Forelimb muscle (tissue), 1 donor: ENCODE data around the gene IDH2. TPM values are rescaled to one million over a fixed set of nuclear protein-coding genes. Genes with fewer than 3 reads are reported as not detected.

ENCODE experiments used
- DNase-seq: peaks from one replicate; pipeline ENCODE4 v3.0.0-alpha.2; 2013; ENCODE audit warnings: low read depth
- polyA plus RNA-seq: library from polyadenylated mRNA; unstranded; fragments of 120-200 nt; gene quantifications from one replicate; pipeline ENCODE4 v1.2.1, GENCODE V29; 2013; ENCODE audit not compliant: insufficient read length

The IDH2 gene
- polyA plus RNA-seq, 1 donor, result 281 TPM

GRCh38 chr15:90064911-90065681 lies 37.2 kb downstream of the IDH2 start:
- DNase-seq, result no peak

DNA sequence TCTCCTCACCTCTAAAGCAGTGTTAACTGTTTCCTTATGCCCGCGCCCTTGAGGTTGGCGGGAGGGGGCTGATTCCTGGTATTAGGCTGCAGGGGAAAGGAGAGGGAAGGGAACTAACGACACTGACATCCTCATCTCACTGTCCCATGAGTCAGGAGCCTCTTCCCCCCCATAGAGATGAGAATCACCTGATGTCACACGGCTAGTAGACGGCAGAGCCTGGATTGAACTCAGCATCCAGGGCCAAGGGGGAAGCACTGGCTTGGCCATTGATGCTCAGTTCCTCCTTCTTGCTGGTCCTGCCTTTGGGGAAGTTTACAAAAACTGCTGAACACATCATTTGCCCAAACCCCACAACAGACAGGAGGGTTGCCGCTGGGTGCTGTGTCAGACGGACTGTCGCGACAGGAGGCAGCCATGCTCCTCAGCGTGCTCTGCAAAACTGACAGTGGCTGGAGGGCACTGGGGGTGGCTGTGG lies 38.5 kb downstream of the IDH2 start:
- DNase-seq, result no peak

DNA sequence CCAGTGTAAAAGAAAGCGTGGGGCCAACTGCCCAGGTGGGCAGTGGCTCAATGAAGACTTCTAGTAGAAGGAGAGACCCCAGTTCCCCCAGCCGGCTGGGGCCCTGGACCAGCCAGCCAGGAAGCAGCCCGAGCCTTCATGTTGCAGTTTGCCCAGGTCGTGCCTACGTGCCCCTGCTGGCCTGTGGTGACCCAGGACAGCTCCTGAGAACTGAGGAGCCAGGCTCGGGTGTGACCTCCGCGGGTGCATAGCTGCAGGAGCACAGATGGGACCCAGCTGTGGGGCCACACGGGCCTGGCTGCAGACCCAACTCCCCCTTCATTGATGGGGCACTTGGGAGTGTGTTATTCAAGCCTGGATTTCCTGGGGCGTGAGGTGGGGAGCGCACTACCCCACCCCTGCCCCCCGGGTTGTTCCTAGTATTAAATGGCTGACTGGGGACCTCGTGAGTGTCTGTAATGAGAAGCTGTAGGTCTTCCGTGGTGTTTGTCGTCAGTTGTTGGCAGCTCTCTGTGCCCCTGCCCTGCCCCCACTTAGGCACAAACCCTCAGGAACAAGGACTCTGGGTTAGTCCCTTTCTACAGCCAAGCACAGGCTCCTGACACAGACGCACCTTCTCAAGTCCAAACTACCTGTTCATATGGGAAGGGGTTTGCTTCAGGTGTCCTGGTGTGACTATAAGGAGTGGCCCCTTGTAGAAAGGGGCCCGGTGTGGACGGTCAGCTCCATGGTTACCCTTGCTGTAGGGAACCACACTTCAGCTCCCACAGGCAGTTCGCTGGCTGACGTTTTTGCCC lies 39.1 kb downstream of the IDH2 start:
- no peak for DNase-seq

- DNase-seq, result no peak
Observed at GRCh38 chr15:90062462-90062932, 39.8 kb downstream of the IDH2 start.

DNA sequence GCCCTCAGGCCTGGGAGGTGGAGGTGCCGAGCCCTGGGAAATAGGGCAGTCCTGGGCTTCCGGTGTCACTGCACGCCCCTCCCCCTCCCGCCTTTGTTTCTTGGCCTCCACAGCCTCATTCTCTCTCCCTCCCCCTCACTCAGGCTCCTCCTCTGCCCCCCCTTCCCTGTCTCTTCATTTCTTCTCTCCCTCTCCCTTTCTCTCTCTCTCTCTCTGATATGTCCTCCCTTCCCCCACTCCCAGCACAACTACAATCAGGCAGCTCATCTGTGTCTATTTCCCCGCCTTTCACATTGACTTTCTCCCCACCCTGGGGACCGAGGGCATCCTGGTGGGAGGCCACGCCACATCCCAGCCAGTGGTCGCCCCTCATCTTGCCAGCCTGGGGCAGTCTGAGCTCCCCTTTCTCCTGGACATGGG lies 40.2 kb downstream of the IDH2 start:
- DNase-seq, result no peak

DNA sequence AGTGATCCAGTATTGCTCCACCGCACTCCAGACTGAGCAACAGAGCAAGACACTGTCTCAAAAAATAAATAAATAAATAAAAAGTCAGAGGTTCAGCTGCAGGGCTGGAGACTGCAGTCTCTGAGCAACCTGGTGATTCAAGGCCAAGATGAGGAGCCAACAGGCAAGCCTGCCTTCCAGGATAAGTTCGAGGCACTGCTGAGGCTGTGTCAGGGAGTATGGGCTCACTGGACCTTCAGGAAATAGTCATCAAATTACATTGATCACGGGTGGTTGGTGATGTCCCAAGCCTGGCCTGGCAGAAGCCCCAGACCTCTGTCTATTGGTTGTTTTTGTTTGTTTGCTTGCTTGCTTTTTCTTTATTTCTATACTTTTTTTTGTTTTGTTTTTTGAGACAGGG lies 41.5 kb downstream of the IDH2 start:
- no peak for DNase-seq

DNA sequence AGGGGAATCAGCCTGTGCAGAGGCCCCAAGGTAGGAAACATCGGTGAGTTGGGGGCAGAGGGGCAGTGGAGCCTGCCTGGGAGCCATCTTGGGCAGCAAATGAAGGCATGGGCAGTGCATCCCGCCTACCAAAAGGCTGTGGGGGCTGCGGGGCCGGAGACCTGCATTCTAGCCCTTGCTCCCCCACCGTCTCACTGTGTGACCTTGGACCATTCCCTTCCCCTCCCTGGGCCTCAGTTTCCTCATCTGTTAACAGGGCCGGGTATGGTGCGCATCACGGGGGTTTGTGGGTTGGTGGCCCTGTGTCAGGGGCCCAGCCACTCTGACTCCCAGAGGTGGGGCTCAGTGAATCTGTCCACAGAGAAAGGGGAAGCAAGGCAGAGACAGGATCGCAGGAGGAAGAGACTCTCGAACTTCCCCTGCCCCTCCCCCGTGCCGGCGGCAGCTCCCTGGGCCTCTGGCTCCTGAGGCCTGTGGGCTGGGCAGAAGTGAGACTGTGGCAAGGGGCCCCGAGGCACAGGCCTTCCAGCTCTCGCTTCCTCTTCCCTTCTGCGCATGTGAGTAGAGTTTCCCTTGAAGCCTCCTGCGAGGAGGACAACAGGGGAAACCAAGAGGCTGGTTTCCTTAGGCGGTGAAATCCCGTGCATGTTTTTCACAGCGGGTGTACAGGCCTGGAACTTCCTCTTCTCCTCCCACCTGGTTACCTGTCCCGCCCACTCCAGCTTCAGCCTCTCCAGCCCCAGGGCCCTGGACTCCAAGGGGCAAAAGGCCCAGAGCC lies 42.9 kb downstream of the IDH2 start:
- no peak for DNase-seq

GRCh38 chr15:90058775-90059174 lies 43.5 kb downstream of the IDH2 start:
- DNase-seq, result no peak

GRCh38 chr15:90058308-90058707 lies 44.0 kb downstream of the IDH2 start:
- no peak for DNase-seq

- no peak for DNase-seq
Observed at GRCh38 chr15:90056529-90056928, 45.7 kb downstream of the IDH2 start.

- no peak for DNase-seq
Observed at GRCh38 chr15:90055182-90055581, 47.1 kb downstream of the IDH2 start.

DNA sequence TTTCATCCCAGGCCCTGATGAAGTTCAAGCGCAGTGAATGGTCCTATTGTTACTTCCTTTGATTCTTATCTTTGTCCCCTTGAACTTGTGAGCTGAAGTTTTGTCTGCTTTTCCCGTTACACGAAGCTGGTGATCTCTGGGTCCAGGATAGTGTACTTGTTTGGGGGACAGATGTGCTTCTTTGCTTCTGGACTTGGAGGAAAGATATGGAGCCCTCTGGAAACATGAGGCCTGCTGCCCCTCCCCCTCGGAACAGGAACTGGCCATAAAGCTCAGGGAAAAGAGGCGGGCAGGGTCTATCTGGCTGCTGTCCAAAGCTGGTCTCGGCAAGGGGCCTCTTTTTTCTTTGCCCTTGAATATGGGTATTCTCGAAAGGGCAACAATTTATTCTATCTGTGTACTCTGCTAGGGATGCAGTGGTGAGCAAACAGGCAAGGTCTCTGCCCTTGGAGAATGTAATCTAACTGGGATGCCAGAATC lies 47.6 kb downstream of the IDH2 start:
- DNase-seq, result no peak

- no peak for DNase-seq
Observed at GRCh38 chr15:90053685-90054466, 48.4 kb downstream of the IDH2 start.

DNA sequence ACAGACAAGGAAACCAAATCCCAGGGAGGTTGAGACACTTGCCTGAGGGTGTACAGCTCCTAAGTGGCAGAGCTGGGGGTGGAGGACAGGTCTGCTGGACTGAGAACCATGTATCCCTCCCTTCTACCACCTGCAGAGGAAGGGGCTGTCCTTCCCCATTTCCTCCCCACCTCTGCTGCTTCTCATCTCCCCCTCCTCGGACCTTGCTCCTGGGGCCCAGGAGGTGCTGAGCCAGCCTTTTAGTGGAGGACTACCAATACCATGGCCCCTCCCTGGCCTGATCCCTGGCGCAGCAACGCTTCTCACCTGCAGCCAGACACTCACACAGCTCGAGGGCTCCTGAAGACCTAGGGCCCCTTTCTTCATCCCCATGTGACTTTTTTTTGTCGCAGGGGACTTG lies 50.4 kb downstream of the IDH2 start:
- DNase-seq, result no peak

DNA sequence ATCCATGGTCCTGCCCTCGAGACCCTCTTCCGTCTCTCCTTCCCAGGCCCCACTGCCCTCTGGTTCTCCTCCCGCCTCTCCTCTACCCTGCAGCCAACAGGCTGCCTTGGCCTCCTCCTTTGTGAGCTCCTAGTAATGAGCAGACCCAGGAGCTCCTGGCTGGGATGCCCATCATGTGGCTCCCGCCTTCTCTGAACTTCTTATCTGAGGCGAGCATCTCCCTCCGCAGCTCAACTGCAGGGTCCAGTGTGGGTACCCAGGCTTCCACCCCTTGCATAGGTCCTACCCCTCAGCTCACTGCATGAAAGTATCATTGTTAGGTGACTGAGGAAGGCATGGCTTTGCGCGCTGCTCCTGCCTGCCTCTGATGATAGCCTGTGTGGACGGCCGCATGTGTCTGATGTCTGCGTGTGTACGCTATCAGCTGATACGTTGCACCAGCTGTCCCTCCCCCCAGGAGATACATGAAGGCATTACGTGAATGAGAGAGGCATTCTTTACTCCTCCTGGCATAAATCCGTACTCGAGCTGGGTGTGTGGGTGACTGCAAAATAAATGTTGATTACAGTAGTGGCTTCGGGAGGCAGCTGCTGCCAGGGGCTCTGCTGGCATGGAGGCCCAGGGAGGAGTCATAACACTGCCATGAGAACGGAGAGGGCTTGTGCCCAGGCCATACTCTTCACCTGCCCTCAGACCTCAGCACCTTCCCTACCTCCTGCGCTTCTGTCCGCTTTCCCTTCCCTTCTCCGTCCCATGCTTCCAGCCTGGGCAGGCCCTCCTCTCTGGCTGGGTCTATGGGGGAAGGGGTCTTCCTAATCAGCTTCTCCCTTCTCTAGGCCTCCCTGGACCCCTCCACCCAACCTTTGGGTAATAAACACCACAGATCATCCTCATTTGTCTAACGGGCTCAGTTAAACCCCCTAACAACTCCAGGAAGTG lies 52.3 kb downstream of the IDH2 start:
- no peak for DNase-seq

DNA sequence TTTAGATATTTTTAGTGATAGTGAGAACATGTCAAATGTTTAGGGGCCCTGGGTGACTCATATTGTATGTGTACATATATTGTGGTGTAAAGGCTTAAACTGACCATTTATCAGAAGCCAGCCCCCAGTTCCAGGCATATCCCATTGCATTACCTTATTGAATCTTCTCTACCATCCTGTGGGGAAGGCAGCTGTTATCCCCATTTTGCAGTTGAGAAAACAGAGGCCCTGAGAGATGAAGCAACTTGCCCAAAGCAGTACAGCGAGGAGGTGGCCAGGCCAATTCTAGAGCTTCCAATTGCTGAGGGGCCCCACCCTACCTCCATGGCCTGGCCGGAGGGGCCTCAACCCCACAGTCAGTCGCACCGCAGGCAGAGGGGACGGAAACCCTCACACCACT lies 53.2 kb downstream of the IDH2 start:
- no peak for DNase-seq

- no peak for DNase-seq
Observed at GRCh38 chr15:90047956-90048575, 54.2 kb downstream of the IDH2 start.

- no peak for DNase-seq
Observed at GRCh38 chr15:90046911-90047392, 55.3 kb downstream of the IDH2 start.

- DNase-seq, result no peak
Observed at GRCh38 chr15:90046289-90046688, 56.0 kb downstream of the IDH2 start.
